HG03520 (cell line): ENCODE results near the gene LPAR3.
"Not testable (repeated sequence)": the region's sequence is repeated elsewhere in the genome, so short reads cannot be mapped to it uniquely, and the experiment has no call there.

Experiments
- ATAC-seq: cut with Tn5 transposase; IDR thresholded peaks from one replicate; pipeline ENCODE4 v1.9.1; 2021; ENCODE audit warnings: mild to moderate bottlenecking, moderate library complexity; ENCODE audit not compliant: unreplicated experiment

LPAR3 gene

GRCh38 chr1:84907095-84907827, 14.3 kb upstream of the LPAR3 start:
- ATAC-seq = no peak

DNA sequence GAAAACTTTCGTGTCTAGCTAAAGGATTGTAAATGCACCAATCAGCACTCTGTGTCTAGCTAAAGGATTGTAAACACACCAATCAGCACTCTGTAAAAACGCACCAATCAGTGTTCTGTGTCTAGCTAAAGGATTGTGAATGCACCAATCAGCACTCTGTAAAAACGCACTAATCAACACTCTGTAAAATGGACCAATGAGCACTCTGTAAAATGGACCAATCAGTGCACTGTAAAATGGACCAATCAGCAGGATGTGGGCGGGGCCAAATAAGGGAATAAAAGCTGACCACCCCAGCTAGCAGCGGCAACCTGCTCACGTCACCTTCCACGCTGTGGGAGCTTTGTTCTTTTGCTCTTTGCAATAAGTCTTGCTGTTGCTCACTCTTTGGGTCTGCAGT, 9.7 kb upstream of the LPAR3 start:
- not testable (repeated sequence) for ATAC-seq

DNA sequence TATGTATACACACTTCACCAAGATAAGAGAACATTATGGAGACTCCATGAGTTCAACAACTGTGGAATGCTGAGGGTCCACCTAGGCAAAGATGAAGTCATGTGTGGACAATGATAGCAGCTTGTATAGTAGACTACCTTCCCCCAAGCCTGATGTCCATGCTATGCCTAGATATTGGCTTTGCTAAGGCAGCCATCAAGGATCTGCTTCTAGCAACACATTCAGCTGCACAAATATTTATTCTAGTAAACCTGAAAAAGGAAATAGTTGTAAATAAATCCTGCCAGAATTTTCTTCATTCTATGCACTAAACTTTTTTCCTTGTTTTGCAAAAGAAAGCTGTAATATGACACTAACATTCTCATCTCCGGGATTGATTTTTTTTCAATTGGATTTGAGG, 7.0 kb upstream of the LPAR3 start:
- no peak for ATAC-seq

- ATAC-seq = no peak
Measured at GRCh38 chr1:84896279-84896678, 3.3 kb upstream of the LPAR3 start.

DNA sequence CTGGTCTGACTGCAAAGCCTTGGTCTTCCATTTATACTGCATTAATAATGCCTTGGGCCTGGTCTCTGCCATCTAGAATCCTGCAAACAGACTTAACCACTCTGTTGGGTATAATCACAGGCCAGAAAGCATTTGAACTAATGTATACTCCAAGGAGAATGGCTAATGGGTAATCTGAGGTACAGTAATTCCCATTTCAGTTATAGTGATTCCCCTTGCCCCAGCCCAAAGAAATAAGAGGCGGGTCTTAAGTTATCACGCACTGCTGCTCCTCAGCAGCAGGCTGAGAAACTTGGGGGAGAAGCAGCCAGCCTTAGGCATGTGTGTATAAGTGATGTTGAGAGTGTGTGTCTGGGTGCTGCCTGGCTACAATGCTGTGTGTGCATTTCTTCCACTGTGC, 2.4 kb downstream of the LPAR3 start:
- no peak for ATAC-seq

- no peak for ATAC-seq
Measured at GRCh38 chr1:84889437-84889836, 3.6 kb downstream of the LPAR3 start.

- ATAC-seq = no peak
Measured at GRCh38 chr1:84888753-84889152, 4.3 kb downstream of the LPAR3 start.

- ATAC-seq = no peak
Measured at GRCh38 chr1:84887261-84887934, 5.6 kb downstream of the LPAR3 start.

DNA sequence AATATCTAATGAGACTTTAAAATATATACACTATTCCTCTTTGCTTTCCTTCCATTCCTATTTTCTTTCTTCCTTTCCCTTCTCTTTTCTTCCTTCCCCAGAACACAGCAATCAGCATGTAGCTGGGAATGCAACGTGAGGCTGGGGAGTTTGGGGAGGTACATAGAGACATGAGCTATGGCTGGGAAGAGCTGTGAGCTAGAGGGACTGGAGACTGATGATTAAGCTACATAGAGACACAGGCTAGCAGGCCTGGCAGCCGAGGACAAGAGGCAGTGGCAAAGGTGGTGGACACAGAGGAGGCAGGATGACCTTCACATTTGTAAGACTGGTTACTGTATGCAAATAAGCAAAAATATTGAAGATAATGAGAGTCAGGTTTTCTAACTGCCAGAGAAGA, 7.5 kb downstream of the LPAR3 start:
- ATAC-seq = no peak

- no peak for ATAC-seq
Measured at GRCh38 chr1:84884671-84885389, 8.2 kb downstream of the LPAR3 start.

DNA sequence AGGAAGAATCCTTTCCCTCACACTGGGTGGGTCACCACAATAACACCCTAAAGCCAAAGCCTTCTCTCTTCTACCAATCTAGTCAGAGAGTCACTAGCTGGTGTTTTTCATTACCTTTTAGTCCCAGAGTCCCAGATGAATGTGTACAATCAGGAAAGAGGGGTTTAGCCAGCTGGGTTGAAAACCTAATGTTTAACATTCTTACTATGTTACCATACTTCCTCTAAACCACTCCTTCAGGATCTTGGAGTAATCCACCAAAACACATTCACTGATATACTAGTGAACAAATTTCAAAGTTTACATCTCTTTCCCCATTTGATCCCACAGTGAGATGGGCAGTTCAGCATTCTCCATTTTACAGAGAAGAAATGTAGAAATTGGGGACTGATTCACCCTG, 9.7 kb downstream of the LPAR3 start:
- ATAC-seq = no peak

GRCh38 chr1:84877592-84877991, 15.4 kb downstream of the LPAR3 start:
- ATAC-seq = no peak

GRCh38 chr1:84876353-84876752, 16.7 kb downstream of the LPAR3 start:
- ATAC-seq = no peak

- no peak for ATAC-seq
Measured at GRCh38 chr1:84873366-84873765, 19.6 kb downstream of the LPAR3 start.

DNA sequence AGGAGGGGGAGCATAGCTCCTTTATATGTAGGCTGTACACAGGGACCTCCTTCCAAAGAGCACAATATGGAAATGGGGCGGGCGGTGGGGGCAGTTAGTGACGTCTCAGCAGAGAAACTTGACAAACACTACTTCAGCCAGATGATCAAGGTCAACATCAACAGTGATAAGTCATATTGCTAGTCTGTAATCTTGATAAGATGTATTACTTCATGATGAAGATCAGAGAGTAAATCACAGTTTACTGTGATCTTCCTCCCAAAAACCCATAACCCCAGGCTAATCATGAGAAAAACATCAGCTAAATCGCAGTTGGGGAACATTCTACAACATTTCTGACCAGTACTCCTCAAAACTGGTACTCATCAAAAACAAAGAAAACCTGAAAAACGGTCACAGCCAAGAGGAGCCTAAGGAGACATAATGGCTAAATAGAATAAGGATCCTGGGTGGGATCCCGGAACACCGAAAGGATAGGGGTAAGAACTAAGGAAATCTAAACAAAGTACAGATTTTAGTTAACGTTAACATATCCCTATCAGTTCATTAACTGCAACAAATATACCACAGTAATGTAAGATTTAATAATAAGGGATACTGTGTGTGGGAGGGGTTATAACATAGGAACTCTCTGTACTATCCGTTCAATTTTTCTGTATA, 20.2 kb downstream of the LPAR3 start:
- ATAC-seq = no peak

DNA sequence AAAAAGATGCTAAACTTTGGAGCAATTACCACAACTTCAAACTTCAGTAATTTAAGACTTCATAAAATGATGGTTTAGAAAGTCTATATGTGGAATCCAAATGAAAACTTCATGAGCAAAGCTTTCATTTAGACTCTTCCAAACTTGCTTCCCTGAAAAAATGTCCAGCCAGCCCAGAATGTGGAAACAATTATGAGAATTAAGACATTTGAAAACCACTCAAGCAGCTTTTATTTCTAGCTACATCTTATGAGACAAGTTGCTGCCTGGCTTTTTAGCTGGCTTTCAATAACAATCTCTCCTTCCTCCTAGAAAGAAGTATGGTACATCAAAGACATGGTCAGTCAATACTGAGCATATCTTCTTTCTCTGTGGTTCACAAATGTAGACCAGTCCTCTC, 21.8 kb downstream of the LPAR3 start:
- no peak for ATAC-seq

GRCh38 chr1:84870591-84870990, 22.4 kb downstream of the LPAR3 start:
- no peak for ATAC-seq

DNA sequence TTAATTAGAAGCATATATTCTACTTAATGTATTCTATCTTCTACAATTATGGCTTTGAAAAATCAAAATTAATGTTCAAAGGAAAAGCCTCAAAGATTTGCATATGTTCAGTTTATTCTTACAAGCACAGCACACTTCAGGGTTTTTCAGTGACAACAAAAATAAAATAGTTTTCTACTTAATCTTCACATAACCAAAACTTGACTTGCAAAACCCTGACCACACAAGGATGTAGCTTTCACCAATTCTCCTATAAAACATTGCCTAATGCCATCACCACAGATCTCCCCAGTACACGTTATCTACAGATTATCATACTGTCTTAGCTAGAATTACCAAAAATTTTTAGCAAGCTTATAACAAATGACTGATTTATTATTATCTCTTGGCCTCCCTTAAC, 23.3 kb downstream of the LPAR3 start:
- no peak for ATAC-seq

DNA sequence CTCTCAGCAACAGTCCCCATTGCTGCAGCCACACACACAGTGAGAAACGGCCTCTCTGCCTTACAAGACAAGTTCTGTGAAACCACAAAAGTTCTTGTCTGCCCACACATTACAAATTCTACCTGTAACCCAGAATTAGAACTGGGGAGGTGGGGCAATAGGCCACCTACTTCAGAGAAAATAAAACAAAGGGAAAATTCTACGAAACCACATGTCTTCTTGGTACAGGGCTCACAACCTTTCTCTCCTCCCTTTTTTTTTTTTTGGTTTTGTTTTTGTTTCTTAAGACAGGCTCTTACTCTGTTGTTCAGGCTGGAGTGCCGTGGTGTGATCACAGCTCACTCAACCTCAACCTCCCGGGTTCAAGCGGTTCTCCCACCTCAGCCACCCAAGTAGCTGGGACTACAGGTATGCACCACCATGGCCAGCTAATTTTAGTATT, 30.2 kb downstream of the LPAR3 start:
- peak; percentile 97 for ATAC-seq

DNA sequence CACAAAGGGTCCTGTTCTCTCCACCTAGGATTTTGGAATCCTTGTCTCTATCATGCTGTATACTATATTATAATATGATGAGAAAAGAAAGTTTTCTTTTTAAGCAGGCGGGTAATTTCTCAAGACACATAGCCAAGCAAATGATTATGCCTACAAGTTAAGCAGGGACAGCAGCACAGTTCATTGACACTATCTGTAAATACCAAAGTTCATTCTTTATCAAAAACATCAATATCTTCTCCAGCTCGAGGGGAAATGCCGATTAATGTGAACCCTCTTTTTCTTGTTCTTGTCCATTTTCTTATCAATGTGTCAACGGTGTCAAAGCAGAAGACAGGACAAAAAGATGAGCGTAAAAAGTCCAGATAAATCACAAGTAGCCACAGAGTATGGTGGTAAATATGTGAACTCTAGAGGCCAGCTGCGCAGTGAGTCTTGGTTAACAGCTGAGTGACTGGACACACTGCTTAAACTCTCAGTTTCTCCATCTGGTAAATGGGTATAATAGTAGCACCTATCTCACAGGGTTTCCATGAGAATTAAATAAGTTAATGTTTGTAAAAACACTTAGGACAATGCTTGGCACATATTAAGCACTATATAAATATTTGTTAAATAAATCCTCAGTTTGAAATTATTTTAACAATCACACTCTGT, 30.9 kb downstream of the LPAR3 start:
- no peak for ATAC-seq

DNA sequence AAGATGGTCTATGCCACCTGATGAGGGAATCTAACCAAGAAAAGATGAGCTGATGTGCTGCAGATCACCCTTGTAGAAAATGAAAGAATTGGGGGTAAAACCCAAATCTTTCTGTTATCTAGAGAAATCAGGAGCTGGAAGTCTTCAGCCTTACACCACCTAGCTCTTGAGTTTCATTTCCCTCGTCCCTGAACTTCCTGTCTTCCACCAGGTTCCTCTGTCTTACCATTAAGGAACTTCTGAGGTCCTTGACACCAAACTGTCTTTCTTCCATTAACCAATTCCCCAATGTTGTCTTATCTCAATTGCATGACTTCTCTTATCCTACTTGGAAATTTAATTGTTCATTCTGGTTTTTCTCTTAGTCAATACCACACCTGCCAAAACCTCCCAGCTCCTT, 31.5 kb downstream of the LPAR3 start:
- no peak for ATAC-seq
